Esophagus (tissue), 2 donors: ENCODE measurements around the gene RIPOR1. TPM values are rescaled to one million over a fixed set of nuclear protein-coding genes. Genes with fewer than 3 reads are reported as not detected.

Experiments used
- H3K27ac ChIP-seq, 2 donors: one replicate each; pipeline ENCODE4 v1.5.1; 2013; ENCODE audit warnings: low read depth in 2 of 2, mild to moderate bottlenecking in 2 of 2, inconsistent platforms in 1 of 2, low read length in 1 of 2, moderate library complexity in 1 of 2
- H3K27me3 ChIP-seq, 2 donors: one replicate each; pipeline ENCODE4 v1.6.1; 2013; ENCODE audit warnings: low read length in 2 of 2, control low read depth in 1 of 2, mild to moderate bottlenecking in 1 of 2; ENCODE audit not compliant: insufficient read depth in 2 of 2, control insufficient read depth in 1 of 2
- H3K36me3 ChIP-seq, 2 donors: one replicate each; pipeline ENCODE4 v1.6.1; 2013; ENCODE audit warnings: low read length in 1 of 2; ENCODE audit not compliant: control insufficient read depth in 2 of 2, insufficient read depth in 2 of 2
- H3K4me1 ChIP-seq, 2 donors: one replicate each; pipeline ENCODE4 v1.6.1; 2013; ENCODE audit warnings: low read length in 1 of 2; ENCODE audit not compliant: control insufficient read depth in 2 of 2, insufficient read depth in 2 of 2
- H3K4me3 ChIP-seq, 2 donors: one replicate each; pipeline ENCODE4 v1.5.1; 2013; ENCODE audit warnings: low read length in 2 of 2, mild to moderate bottlenecking in 2 of 2, low read depth in 1 of 2, moderate library complexity in 1 of 2
- H3K9me3 ChIP-seq, 2 donors: one replicate each; pipeline ENCODE4 v1.6.1; 2013; ENCODE audit warnings: mild to moderate bottlenecking in 2 of 2, low read depth in 1 of 2, low read length in 1 of 2, moderate library complexity in 1 of 2; ENCODE audit not compliant: control insufficient read depth in 2 of 2, insufficient read depth in 1 of 2
- WGBS, 2 donors: extraction: QIAGEN DNeasy Blood & Tissue Kit; methylation state at CpG; one replicate each; pipeline ENCODE4 v1.1.7; 2013; 5-methylcytosine and 5-hydroxymethylcytosine counted together
- polyA plus RNA-seq, 2 donors: library from polyadenylated mRNA; stranded (reverse); fragments of 200-250 nt; gene quantifications; one replicate each; pipeline ENCODE4 v1.2.3, GENCODE V29; 2013
- donor health status: healthy with polysubstance abuse.
- donor health status: Bipolar disorder and iron deficiency.

RIPOR1 gene
- polyA plus RNA-seq, 2 donors = 12.7 to 14.9 TPM

- peaks cover 11 to 45% of the 10 kb centered on the region in 2 donors for H3K36me3 ChIP-seq
Observed at GRCh38 chr16:67543582-67543981, 15.0 kb downstream of the RIPOR1 start.

GRCh38 chr16:67544329-67544841 is 15.8 kb downstream of the RIPOR1 start:
- H3K4me1 ChIP-seq = peaks cover 0 to 33% of the 10 kb centered on the region in 2 donors
- H3K36me3 ChIP-seq = peaks cover 11 to 45% of the 10 kb centered on the region in 2 donors
- WGBS, 2 donors = 56 to 75% methylated on average over 11 to 13 of the region's 13 CpGs

More at GRCh38 chr16:67543582-67543981, 15.0 kb downstream of the RIPOR1 start:
- WGBS, 2 donors = 85 to 87% methylated on average over 6 of the region's 6 CpGs
- no peaks in the 10 kb centered on the region for H3K27me3 ChIP-seq
- H3K9me3 ChIP-seq = peaks cover 0 to 2% of the 10 kb centered on the region in 2 donors
- H3K4me3 ChIP-seq = no peak overlapping the region
- no peak overlapping the region for H3K27ac ChIP-seq
- H3K4me1 ChIP-seq = peaks cover 0 to 33% of the 10 kb centered on the region in 2 donors

GRCh38 chr16:67544844-67545664 is 16.4 kb downstream of the RIPOR1 start:
- Histone ChIP-seq H3K27me3 (no peaks in the 10 kb centered on the region), H3K27ac (peak overlapping the region in 1 of 2 donors; percentile 46), H3K36me3 (peaks cover 11 to 41% of the 10 kb centered on the region in 2 donors), H3K4me1 (peaks cover 0 to 31% of the 10 kb centered on the region in 2 donors), H3K4me3 (no peak overlapping the region), H3K9me3 (peaks cover 0 to 2% of the 10 kb centered on the region in 2 donors)
- 63 to 67% methylated on average over 15 of the region's 15 CpGs for WGBS, 2 donors

More at GRCh38 chr16:67544329-67544841, 15.8 kb downstream of the RIPOR1 start:
- H3K9me3 ChIP-seq = peaks cover 0 to 2% of the 10 kb centered on the region in 2 donors
- no peak overlapping the region for H3K4me3 ChIP-seq
- H3K27ac ChIP-seq = peak overlapping the region in 1 of 2 donors; percentile 46
- no peaks in the 10 kb centered on the region for H3K27me3 ChIP-seq

GRCh38 chr16:67545665-67546024 is 17.0 kb downstream of the RIPOR1 start:
- Histone ChIP-seq H3K27me3 (no peaks in the 10 kb centered on the region), H3K4me1 (peaks cover 0 to 30% of the 10 kb centered on the region in 2 donors)

GRCh38 chr16:67546091-67546501 is 17.5 kb downstream of the RIPOR1 start:
- Histone ChIP-seq H3K4me1 (peaks cover 0 to 30% of the 10 kb centered on the region in 2 donors), H3K36me3 (peaks cover 4 to 34% of the 10 kb centered on the region in 2 donors), H3K9me3 (peaks cover 0 to 2% of the 10 kb centered on the region in 2 donors), H3K27me3 (no peaks in the 10 kb centered on the region), H3K4me3 (no peak overlapping the region), H3K27ac (peak overlapping the region; percentile 76 to 88)
- WGBS, 2 donors = 75 to 79% methylated on average over 7 of the region's 7 CpGs

More at GRCh38 chr16:67545665-67546024, 17.0 kb downstream of the RIPOR1 start:
- no peak overlapping the region for H3K4me3 ChIP-seq
- WGBS, 2 donors = 88 to 91% methylated on average over 14 of the region's 14 CpGs
- no peak overlapping the region for H3K27ac ChIP-seq
- H3K36me3 ChIP-seq = peaks cover 6 to 36% of the 10 kb centered on the region in 2 donors
- H3K9me3 ChIP-seq = peaks cover 0 to 2% of the 10 kb centered on the region in 2 donors

GRCh38 chr16:67546761-67547422 is 18.3 kb downstream of the RIPOR1 start:
- peaks cover 4 to 28% of the 10 kb centered on the region in 2 donors for H3K36me3 ChIP-seq
- 6 to 9% methylated on average over 7 of the region's 7 CpGs for WGBS, 2 donors
- peaks cover 0 to 30% of the 10 kb centered on the region in 2 donors for H3K4me1 ChIP-seq
- no peaks in the 10 kb centered on the region for H3K27me3 ChIP-seq
- no peak overlapping the region for H3K4me3 ChIP-seq
- no peaks in the 10 kb centered on the region for H3K9me3 ChIP-seq
- H3K27ac ChIP-seq = peak overlapping the region; percentile 76 to 88

- Histone ChIP-seq H3K4me1 (peaks cover 0 to 26% of the 10 kb centered on the region in 2 donors), H3K4me3 (no peak overlapping the region), H3K36me3 (peaks cover 4 to 23% of the 10 kb centered on the region in 2 donors), H3K27me3 (no peaks in the 10 kb centered on the region), H3K27ac (peak overlapping the region; percentile 76 to 88), H3K9me3 (no peaks in the 10 kb centered on the region)
- WGBS, 2 donors = 45 to 49% methylated on average over 16 of the region's 16 CpGs
Observed at GRCh38 chr16:67547423-67548264, 19.0 kb downstream of the RIPOR1 start.

- peaks cover 0 to 25% of the 10 kb centered on the region in 2 donors for H3K4me1 ChIP-seq
- H3K4me3 ChIP-seq = no peak overlapping the region
- H3K9me3 ChIP-seq = no peaks in the 10 kb centered on the region
- H3K36me3 ChIP-seq = peaks cover 4 to 18% of the 10 kb centered on the region in 2 donors
- H3K27ac ChIP-seq = peak overlapping the region; percentile 76 to 88
- H3K27me3 ChIP-seq = no peaks in the 10 kb centered on the region
- WGBS, 2 donors = 85 to 88% methylated on average over 4 of the region's 4 CpGs
Observed at GRCh38 chr16:67548265-67549126, 19.9 kb downstream of the RIPOR1 start.
